H9 (cell line): ENCODE results near the gene GID8. TPM values are rescaled to one million over a fixed set of nuclear protein-coding genes. Genes with fewer than 3 reads are reported as not detected.

ENCODE experiments used
- DNase-seq: peaks from one replicate; pipeline ENCODE4 v3.0.0-alpha.2; 2017
- H2AFZ ChIP-seq: one replicate; pipeline ENCODE4 v1.6.1; 2013; ENCODE audit warnings: mild to moderate bottlenecking, low read length, control low read depth, moderate library complexity
- H2AK5ac ChIP-seq: 2 replicates; pipeline ENCODE4 v1.6.1; 2013; ENCODE audit warnings: low read length, control low read depth, mixed read lengths; ENCODE audit not compliant: insufficient read length
- H2BK120ac ChIP-seq: one replicate; pipeline ENCODE4 v1.6.1; 2013; ENCODE audit warnings: low read depth, mild to moderate bottlenecking, low read length, control low read depth, inconsistent platforms; ENCODE audit not compliant: poor library complexity, severe bottlenecking
- H2BK12ac ChIP-seq: 2 replicates; pipeline ENCODE4 v1.6.1; 2013; ENCODE audit warnings: low read length, control low read depth, mixed read lengths, low read depth; ENCODE audit not compliant: insufficient read length
- H2BK15ac ChIP-seq: 2 replicates; pipeline ENCODE4 v1.6.1; 2013; ENCODE audit warnings: low read depth, low read length, control low read depth
- H2BK20ac ChIP-seq: one replicate; pipeline ENCODE4 v1.6.1; 2013; ENCODE audit warnings: low read depth, mild to moderate bottlenecking, low read length, control low read depth, inconsistent platforms; ENCODE audit not compliant: poor library complexity, severe bottlenecking
- H2BK5ac ChIP-seq: 2 replicates; pipeline ENCODE4 v1.6.1; 2013; ENCODE audit warnings: low read length, control low read depth, mixed read lengths; ENCODE audit not compliant: insufficient read length
- H3K14ac ChIP-seq: 2 replicates; pipeline ENCODE4 v1.6.1; 2013; ENCODE audit warnings: low read length, control low read depth; ENCODE audit not compliant: insufficient read depth
- H3K18ac ChIP-seq: 2 replicates; pipeline ENCODE4 v1.6.1; 2013; ENCODE audit warnings: low read depth, mild to moderate bottlenecking, mixed read lengths, low read length, control low read depth; ENCODE audit not compliant: insufficient read length
- H3K23ac ChIP-seq: 2 replicates; pipeline ENCODE4 v1.6.1; 2013; ENCODE audit warnings: low read length, control low read depth, mixed read lengths, low read depth; ENCODE audit not compliant: insufficient read length
- H3K23me2 ChIP-seq: 2 replicates; pipeline ENCODE4 v1.6.1; 2013; ENCODE audit warnings: low read depth, mild to moderate bottlenecking, mixed read lengths, low read length, control low read depth; ENCODE audit not compliant: insufficient read length, poor library complexity, severe bottlenecking
- H3K27ac ChIP-seq: 2 replicates; pipeline ENCODE4 v1.5.1; 2013; ENCODE audit warnings: low read length, control low read depth, mixed read lengths, low read depth; ENCODE audit not compliant: insufficient read length
- H3K27me3 ChIP-seq: 2 replicates; pipeline ENCODE4 v1.6.1; 2013; ENCODE audit warnings: low read length, control low read depth, inconsistent platforms; ENCODE audit not compliant: insufficient read depth
- H3K4ac ChIP-seq: 2 replicates; pipeline ENCODE4 v1.6.1; 2013; ENCODE audit warnings: low read depth, mild to moderate bottlenecking, control low read depth, inconsistent platforms, low read length, moderate library complexity
- H3K4me1 ChIP-seq: 2 replicates; pipeline ENCODE4 v1.6.1; 2013; ENCODE audit warnings: low read length, control low read depth, inconsistent platforms; ENCODE audit not compliant: insufficient read depth
- H3K4me2 ChIP-seq: 2 replicates; pipeline ENCODE4 v1.6.1; 2013; ENCODE audit warnings: low read length, control low read depth, mixed read lengths; ENCODE audit not compliant: insufficient read length, insufficient read depth
- H3K56ac ChIP-seq: 2 replicates; pipeline ENCODE4 v1.6.1; 2013; ENCODE audit warnings: low read depth, mild to moderate bottlenecking, mixed read lengths, low read length, control low read depth; ENCODE audit not compliant: insufficient read length
- H3K79me1 ChIP-seq: 2 replicates; pipeline ENCODE4 v1.6.1; 2013; ENCODE audit warnings: low read depth, mild to moderate bottlenecking, moderate library complexity, low read length, control low read depth, inconsistent platforms; ENCODE audit not compliant: insufficient read depth, poor library complexity, severe bottlenecking
- H3K79me2 ChIP-seq: 2 replicates; pipeline ENCODE4 v1.6.1; 2013; ENCODE audit warnings: low read length, control low read depth, inconsistent platforms; ENCODE audit not compliant: insufficient read depth
- H3K9ac ChIP-seq: 2 replicates; pipeline ENCODE4 v1.6.1; 2013; ENCODE audit warnings: low read length, control low read depth, mixed read lengths; ENCODE audit not compliant: insufficient read length; ENCODE audit errors: extremely low read depth
- H3K9me3 ChIP-seq: one replicate; pipeline ENCODE4 v1.6.1; 2013; ENCODE audit warnings: low read depth, low read length, inconsistent platforms; ENCODE audit not compliant: control insufficient read depth
- H3T11ph ChIP-seq: one replicate; pipeline ENCODE4 v1.6.1; 2013; ENCODE audit warnings: mild to moderate bottlenecking, low read length, control low read depth, inconsistent platforms
- H4K20me1 ChIP-seq: one replicate; pipeline ENCODE4 v1.6.1; 2013; ENCODE audit not compliant: control insufficient read depth, insufficient read length, insufficient read depth
- H4K5ac ChIP-seq: 2 replicates; pipeline ENCODE4 v1.6.1; 2013; ENCODE audit warnings: low read depth, mild to moderate bottlenecking, mixed read lengths, low read length, control low read depth; ENCODE audit not compliant: insufficient read length
- H4K8ac ChIP-seq: replicated peaks from 2 replicates; pipeline ENCODE4 v1.6.1; 2013; ENCODE audit warnings: low read length, control low read depth, mixed read lengths, low read depth; ENCODE audit not compliant: insufficient read length
- H4K91ac ChIP-seq: 2 replicates; pipeline ENCODE4 v1.6.1; 2013; ENCODE audit warnings: low read depth, mild to moderate bottlenecking, moderate library complexity, mixed read lengths, low read length, control low read depth; ENCODE audit not compliant: insufficient read length
- H3K27ac Mint-ChIP-seq, 3 experiments: 2 replicates in 2 of 3; 3 replicates in 1 of 3; pipeline ENCODE4 v1.8.0; 2020 to 2021; ENCODE audit warnings: mixed read lengths in 3 of 3, mild to moderate bottlenecking in 1 of 3, moderate library complexity in 1 of 3
- H3K27me3 Mint-ChIP-seq: 2 replicates; pipeline ENCODE4 v1.8.0; 2021; ENCODE audit warnings: low read depth, mild to moderate bottlenecking, moderate library complexity, mixed read lengths
- H3K36me3 Mint-ChIP-seq, 3 experiments: 2 replicates in 2 of 3; 3 replicates in 1 of 3; pipeline ENCODE4 v1.8.0; 2020 to 2021; ENCODE audit warnings: low read depth in 3 of 3, mixed read lengths in 3 of 3; ENCODE audit not compliant: insufficient read depth in 1 of 3
- H3K4me1 Mint-ChIP-seq, 2 experiments: 2 replicates each; pipeline ENCODE4 v1.8.0; 2020; ENCODE audit warnings: mixed read lengths in 2 of 2
- H3K4me3 Mint-ChIP-seq, 2 experiments: 2 replicates in 1 of 2; 3 replicates in 1 of 2; pipeline ENCODE4 v1.8.0; 2020 to 2021; ENCODE audit warnings: mild to moderate bottlenecking in 2 of 2, mixed read lengths in 2 of 2, moderate library complexity in 1 of 2
- H3K9me3 Mint-ChIP-seq, 2 experiments: 2 replicates in 1 of 2; 3 replicates in 1 of 2; pipeline ENCODE4 v1.8.0; 2020; ENCODE audit warnings: mild to moderate bottlenecking in 2 of 2, mixed read lengths in 2 of 2, moderate library complexity in 1 of 2
- CTCF ChIP-seq: fragments of 200-600 bp; sonication (generic); conservative IDR thresholded peaks from 3 replicates; pipeline ENCODE4 v1.8.0; 2021; ENCODE audit warnings: antibody characterized with exemption, mild to moderate bottlenecking
- WGBS: extraction: QIAGEN DNeasy Blood & Tissue Kit; methylation state at CpG from one replicate; pipeline ENCODE4 v1.1.7; 2013; ENCODE audit warnings: missing lambda C conversion rate, low lambda C conversion rate, mixed read lengths; ENCODE audit not compliant: insufficient read length; ENCODE audit errors: extremely low coverage; 5-methylcytosine and 5-hydroxymethylcytosine counted together
- total RNA-seq: library from RNA; stranded (reverse); gene quantifications from 2 replicates; pipeline ENCODE4 v1.2.1, GENCODE V29; 2021

Gene GID8
- total RNA-seq, 1 experiment from 2014 or later: 60.9 TPM

- Histone ChIP-seq H3K27me3 (no peaks in the 10 kb centered on the region), H2BK5ac (no peak overlapping the region), H3K4me2 (no peak overlapping the region), H3K79me1 (peaks cover 2% of the 10 kb centered on the region), H3K27ac (no peak overlapping the region), H3K18ac (no peak overlapping the region), H4K8ac (no peak overlapping the region), H3K9me3 (no peaks in the 10 kb centered on the region), H3K56ac (no peak overlapping the region), H4K20me1 (no peaks in the 10 kb centered on the region), H2BK12ac (no peak overlapping the region), H3K9ac (no peak overlapping the region), H3K14ac (no peak overlapping the region), H4K5ac (no peak overlapping the region), H3K79me2 (no peaks in the 10 kb centered on the region), H2AFZ (no peak overlapping the region), H2BK120ac (no peak overlapping the region), H3K4ac (no peak overlapping the region), H3T11ph (no peak overlapping the region), H3K4me1 (no peaks in the 10 kb centered on the region; the same call in 1 of the 2 replicates), H3K23me2 (no peaks in the 10 kb centered on the region), H2AK5ac (no peak overlapping the region), H3K23ac (no peak overlapping the region), H2BK20ac (no peak overlapping the region), H2BK15ac (no peak overlapping the region), H4K91ac (no peak overlapping the region)
- no peaks in the 10 kb centered on the region; a peak in 1 of 5 replicates for H3K9me3 Mint-ChIP-seq
- H3K27me3 Mint-ChIP-seq: no peaks in the 10 kb centered on the region
- H3K4me3 Mint-ChIP-seq: peak overlapping the region in 1 of 2 experiments; percentile 16; a peak in 1 of 5 replicates
- H3K27ac Mint-ChIP-seq: peak overlapping the region in 1 of 3 experiments; percentile 92; a peak in 3 of 7 replicates
- H3K36me3 Mint-ChIP-seq: peaks cover 42 to 56% (median 50%) of the 10 kb centered on the region in 3 experiments
- no peak for DNase-seq
- WGBS: no CpG with 5 or more reads among the region's 11 CpGs
- no peak for TF ChIP-seq CTCF
- peaks cover 32 to 37% of the 10 kb centered on the region in 2 experiments for H3K4me1 Mint-ChIP-seq
Measured at GRCh38 chr20:62901891-62902290, 36.1 kb upstream of the GID8 start.
